Gastrocnemius medialis (tissue), 4 donors: ENCODE data around the gene CDKN1C.

Source experiments
- POLR2A ChIP-seq, 2 donors: fragments of 450-650 bp; IDR thresholded peaks; one replicate each; pipeline ENCODE4 v1.6.1; 2017; ENCODE audit warnings: antibody characterized with exemption in 2 of 2, mild to moderate bottlenecking in 2 of 2, moderate library complexity in 2 of 2
- TF ChIP-seq, protein P1 (sequence below), 5 experiments: fragments of 450-650 bp in 3 of 5; fragments of 200-600 bp in 2 of 5; sonication (generic) in 2 of 5; IDR thresholded peaks in 4 of 5; conservative IDR thresholded peaks in 1 of 5; 1 replicate in 4 of 5; 2 replicates in 1 of 5; pipeline ENCODE4 v1.5.1; 2016 to 2019; ENCODE audit warnings: antibody characterized with exemption in 5 of 5, mild to moderate bottlenecking in 3 of 5, moderate library complexity in 3 of 5

DNA sequence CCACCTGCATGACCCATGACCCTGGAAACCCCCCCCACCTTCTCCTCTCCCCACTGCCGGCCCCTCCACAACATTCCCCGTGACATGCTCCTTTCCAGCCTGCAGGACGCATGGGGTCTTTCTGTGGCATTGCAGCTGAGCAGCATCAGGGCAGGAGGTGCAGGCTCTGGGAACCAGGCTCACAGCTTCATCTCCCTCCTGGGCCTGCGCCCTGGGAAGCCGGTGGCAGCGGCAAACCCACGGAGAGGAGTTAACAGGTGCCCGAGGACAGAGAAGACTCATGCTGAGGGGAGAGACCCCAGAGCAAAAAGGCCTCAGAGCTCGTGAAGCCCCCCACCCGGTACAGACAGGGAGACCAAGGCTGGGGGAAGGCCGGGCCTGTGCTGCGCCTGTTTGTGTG lies 32.2 kb downstream of the CDKN1C start:
- TF ChIP-seq POLR2A (IDR thresholded peaks at IDR 0.05): no peak
- TF ChIP-seq, protein P1, sequence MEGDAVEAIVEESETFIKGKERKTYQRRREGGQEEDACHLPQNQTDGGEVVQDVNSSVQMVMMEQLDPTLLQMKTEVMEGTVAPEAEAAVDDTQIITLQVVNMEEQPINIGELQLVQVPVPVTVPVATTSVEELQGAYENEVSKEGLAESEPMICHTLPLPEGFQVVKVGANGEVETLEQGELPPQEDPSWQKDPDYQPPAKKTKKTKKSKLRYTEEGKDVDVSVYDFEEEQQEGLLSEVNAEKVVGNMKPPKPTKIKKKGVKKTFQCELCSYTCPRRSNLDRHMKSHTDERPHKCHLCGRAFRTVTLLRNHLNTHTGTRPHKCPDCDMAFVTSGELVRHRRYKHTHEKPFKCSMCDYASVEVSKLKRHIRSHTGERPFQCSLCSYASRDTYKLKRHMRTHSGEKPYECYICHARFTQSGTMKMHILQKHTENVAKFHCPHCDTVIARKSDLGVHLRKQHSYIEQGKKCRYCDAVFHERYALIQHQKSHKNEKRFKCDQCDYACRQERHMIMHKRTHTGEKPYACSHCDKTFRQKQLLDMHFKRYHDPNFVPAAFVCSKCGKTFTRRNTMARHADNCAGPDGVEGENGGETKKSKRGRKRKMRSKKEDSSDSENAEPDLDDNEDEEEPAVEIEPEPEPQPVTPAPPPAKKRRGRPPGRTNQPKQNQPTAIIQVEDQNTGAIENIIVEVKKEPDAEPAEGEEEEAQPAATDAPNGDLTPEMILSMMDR (IDR thresholded peaks at IDR 0.05 in 4 of 5, conservative IDR thresholded peaks at IDR 0.05 in 1 of 5): no peak
